ENCODE data around the gene PDP2. TPM values are rescaled to one million over a fixed set of nuclear protein-coding genes. Genes with fewer than 3 reads are reported as not detected.
"Not testable (repeated sequence)": the region's sequence is repeated elsewhere in the genome, so short reads cannot be mapped to it uniquely, and the experiment has no call there.

PDP2 gene
- total RNA-seq, 2 donors from 2014 or later: 28.0 to 35.0 TPM

DNA sequence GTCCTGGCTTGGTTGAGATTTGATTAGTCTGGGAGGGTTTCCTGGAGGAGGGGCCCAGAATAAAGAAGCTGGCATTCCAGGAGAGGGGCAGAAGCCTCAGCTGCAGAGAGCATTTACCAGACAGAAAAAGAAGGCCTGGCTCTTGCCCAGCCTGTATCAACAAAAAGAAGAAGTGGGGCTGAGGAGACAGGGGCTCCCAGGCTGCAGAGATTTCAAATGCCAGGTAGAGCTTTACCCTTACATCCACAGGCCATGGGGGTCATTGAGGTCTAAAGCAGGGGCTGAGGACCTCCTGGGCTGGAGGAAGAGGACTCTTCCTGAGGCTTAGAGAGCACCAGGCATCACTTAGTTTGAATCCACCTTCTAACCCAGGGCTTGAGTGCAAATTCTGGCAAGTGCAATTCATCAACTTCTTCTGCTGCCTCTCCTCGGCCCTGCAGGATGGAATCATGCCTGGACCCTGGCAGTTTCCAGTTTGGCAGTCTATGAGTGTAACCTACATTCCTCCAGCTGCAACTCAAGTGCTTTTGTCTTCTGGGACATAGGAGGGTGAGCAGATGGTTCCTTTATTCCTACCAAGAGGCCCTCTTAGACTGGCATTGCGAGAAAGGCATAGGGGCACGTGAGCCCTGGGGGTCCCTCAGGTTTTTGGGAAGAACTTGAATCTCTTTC lies 20.8 kb upstream of the PDP2 start:
- Mint-ChIP-seq H3K27me3 (no peaks in the 10 kb centered on the region), H3K36me3 (no peaks in the 10 kb centered on the region), H3K27ac (no peak overlapping the region), H3K4me3 (no peak overlapping the region), H3K4me1 (ENCODE audit: low read depth in 2 of 2) (no peaks in the 10 kb centered on the region), H3K9me3 (no peaks in the 10 kb centered on the region)
- DNase-seq (ENCODE audit: low spot score): no peak
- no peak for ATAC-seq

DNA sequence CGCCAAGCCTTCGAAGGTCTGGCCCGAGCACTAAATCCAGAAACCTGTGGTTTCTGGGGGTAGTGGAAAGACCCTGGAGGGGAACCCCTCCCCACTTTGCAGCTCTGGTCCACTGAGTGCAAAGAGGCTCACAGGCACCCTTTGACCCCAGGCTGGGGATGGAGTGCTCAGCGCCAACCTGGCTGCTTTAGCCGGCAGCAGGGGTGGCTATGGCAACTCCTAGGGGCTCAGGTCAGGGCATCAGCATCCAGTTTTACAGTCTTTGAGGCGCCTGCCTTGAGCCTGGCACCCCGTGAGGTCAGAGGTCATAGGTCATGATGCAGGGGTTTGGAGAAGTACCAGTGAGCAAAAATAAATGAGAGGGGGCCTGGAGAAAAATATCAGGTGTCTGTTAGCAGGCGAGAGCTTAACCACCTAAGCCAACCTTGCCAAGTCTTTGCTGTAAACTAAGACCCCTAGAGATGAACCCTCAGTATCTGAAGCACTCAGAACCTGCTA lies 18.2 kb upstream of the PDP2 start:
- no peaks in the 10 kb centered on the region for H3K9me3 Mint-ChIP-seq
- H3K36me3 Mint-ChIP-seq: no peaks in the 10 kb centered on the region
- no peak overlapping the region for H3K4me3 Mint-ChIP-seq
- H3K27ac Mint-ChIP-seq: no peak overlapping the region
- ATAC-seq (no peak), DNase-seq (ENCODE audit: low spot score) (no peak)
- H3K4me1 Mint-ChIP-seq (ENCODE audit: low read depth in 2 of 2): no peaks in the 10 kb centered on the region
- H3K27me3 Mint-ChIP-seq: no peaks in the 10 kb centered on the region

DNA sequence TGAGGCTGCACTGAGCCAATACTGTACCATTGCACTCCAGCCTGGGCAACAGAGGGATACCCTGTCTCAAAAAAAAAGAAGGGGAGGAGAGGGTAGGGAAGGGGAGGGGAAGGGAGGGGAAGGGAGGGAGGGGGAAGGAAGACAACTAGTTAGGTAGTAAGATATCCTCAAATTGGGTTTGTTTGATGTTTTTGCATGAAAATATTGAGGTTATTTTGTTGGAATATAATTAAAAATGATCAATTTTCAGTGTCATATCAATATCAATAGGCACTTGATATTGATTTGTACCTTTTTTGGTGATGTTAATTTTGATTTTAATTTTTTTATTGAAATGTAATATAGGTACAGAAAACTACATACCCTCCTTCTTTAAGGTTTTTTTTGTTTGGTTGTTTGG lies 16.6 kb upstream of the PDP2 start:
- ATAC-seq (no peak), DNase-seq (ENCODE audit: low spot score) (no peak)
- no peaks in the 10 kb centered on the region for H3K36me3 Mint-ChIP-seq
- H3K27ac Mint-ChIP-seq: no peak overlapping the region
- H3K27me3 Mint-ChIP-seq: no peaks in the 10 kb centered on the region
- H3K4me1 Mint-ChIP-seq (ENCODE audit: low read depth in 2 of 2): peaks cover 5 to 9% of the 10 kb centered on the region in 2 donors
- no peak overlapping the region for H3K4me3 Mint-ChIP-seq
- no peaks in the 10 kb centered on the region for H3K9me3 Mint-ChIP-seq

DNA sequence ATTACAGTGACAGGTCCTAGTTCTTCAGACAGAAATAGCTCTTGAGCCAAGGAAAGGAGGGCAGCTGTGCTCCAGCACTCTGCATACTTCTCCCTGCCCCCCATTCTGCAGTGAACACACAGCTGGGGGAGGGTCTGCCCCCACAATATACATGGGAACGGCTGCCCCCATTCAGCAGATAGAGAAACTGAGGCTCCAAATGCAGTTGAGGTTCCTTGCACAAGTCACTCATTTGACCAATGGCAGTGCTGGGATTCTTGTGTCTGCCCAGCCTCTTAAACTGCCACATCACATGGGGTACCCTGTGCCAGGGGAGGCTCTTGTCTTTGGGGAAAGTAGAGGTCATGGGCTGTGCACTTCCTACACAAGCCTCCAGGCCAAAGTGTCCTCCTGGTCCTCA lies 10.9 kb upstream of the PDP2 start:
- no peaks in the 10 kb centered on the region for H3K9me3 Mint-ChIP-seq
- H3K36me3 Mint-ChIP-seq: no peaks in the 10 kb centered on the region
- DNase-seq (ENCODE audit: low spot score) (no peak), ATAC-seq (no peak)
- H3K4me1 Mint-ChIP-seq (ENCODE audit: low read depth in 2 of 2): peaks cover 24 to 25% of the 10 kb centered on the region in 2 donors
- no peak overlapping the region for H3K27ac Mint-ChIP-seq
- no peak overlapping the region for H3K4me3 Mint-ChIP-seq
- no peaks in the 10 kb centered on the region for H3K27me3 Mint-ChIP-seq

DNA sequence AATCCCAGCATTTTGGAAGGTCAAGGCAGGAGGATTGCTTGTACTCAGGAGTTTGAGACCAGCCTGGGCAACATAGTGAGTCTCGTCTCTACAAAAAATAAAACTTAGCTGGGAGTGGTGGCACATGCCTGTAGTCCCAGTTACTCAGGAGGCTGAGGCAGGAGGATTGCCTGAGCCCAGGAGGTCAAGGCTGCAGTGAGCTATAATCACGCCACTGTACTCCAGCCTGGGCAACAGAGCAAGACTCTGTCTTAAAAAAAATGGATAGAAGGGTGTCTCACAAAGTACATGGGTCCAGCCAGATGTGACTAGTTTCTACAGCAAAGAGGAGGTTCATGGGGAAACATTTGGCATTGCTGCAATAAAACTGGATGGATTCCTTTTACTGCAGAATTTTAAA lies 9.0 kb upstream of the PDP2 start:
- Mint-ChIP-seq H3K27ac (peak overlapping the region in 1 of 2 donors; percentile 37), H3K4me1 (ENCODE audit: low read depth in 2 of 2) (peaks cover 38 to 39% of the 10 kb centered on the region in 2 donors), H3K4me3 (peak overlapping the region; percentile 45)
- not testable (repeated sequence) for H3K27me3 Mint-ChIP-seq; ATAC-seq; DNase-seq (ENCODE audit: low spot score); H3K36me3 Mint-ChIP-seq; H3K9me3 Mint-ChIP-seq

DNA sequence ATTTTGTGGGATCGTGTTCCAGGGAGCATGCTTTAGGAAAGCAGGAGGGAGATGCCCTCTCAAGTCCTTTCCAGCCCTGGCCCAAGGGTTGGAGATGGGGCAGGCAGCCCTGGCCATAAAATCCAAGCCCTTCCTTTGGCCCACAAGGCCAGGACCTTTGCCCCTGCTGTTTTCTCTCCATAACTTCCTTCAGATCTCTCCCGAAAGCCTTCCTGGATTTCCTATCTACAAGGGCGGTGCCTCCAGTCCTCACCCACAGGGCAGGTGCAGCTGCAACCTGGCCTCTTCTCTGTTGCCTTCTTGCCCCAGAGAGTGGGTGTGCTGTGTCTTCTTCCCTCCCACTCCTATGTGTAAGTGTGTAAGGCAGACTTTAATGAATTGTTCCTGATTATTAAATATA lies 8.5 kb upstream of the PDP2 start:
- peak overlapping the region in 1 of 2 donors; percentile 95 for H3K27ac Mint-ChIP-seq
- no peaks in the 10 kb centered on the region for H3K36me3 Mint-ChIP-seq
- H3K9me3 Mint-ChIP-seq: peaks cover 2% of the 10 kb centered on the region
- peaks cover 39 to 42% of the 10 kb centered on the region in 2 donors for H3K4me1 Mint-ChIP-seq (ENCODE audit: low read depth in 2 of 2)
- H3K27me3 Mint-ChIP-seq: no peaks in the 10 kb centered on the region
- no peak for DNase-seq (ENCODE audit: low spot score)
- H3K4me3 Mint-ChIP-seq: peak overlapping the region; percentile 45
- ATAC-seq: no peak

DNA sequence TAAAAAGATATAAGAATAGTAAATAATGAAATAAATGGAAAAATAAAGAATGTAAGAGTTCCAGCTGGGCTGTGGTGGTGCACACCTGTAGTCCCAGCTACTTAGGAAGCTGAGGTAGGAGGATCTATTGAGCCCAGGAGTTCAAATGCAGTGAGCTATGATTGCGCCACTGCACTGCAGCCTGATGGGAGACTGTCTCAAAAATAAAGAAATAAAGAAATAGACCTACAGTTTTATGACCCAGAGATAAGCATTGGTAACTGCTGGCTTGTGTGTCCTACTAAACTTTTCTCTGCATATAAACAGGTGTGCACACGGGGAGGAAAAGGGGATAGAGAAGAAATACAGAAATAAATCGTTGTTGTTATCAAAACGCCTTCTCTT lies 7.8 kb upstream of the PDP2 start:
- H3K9me3 Mint-ChIP-seq: peaks cover 2% of the 10 kb centered on the region
- peak overlapping the region; percentile 57 to 95 for H3K27ac Mint-ChIP-seq
- H3K4me1 Mint-ChIP-seq (ENCODE audit: low read depth in 2 of 2): peaks cover 39 to 41% of the 10 kb centered on the region in 2 donors

DNA sequence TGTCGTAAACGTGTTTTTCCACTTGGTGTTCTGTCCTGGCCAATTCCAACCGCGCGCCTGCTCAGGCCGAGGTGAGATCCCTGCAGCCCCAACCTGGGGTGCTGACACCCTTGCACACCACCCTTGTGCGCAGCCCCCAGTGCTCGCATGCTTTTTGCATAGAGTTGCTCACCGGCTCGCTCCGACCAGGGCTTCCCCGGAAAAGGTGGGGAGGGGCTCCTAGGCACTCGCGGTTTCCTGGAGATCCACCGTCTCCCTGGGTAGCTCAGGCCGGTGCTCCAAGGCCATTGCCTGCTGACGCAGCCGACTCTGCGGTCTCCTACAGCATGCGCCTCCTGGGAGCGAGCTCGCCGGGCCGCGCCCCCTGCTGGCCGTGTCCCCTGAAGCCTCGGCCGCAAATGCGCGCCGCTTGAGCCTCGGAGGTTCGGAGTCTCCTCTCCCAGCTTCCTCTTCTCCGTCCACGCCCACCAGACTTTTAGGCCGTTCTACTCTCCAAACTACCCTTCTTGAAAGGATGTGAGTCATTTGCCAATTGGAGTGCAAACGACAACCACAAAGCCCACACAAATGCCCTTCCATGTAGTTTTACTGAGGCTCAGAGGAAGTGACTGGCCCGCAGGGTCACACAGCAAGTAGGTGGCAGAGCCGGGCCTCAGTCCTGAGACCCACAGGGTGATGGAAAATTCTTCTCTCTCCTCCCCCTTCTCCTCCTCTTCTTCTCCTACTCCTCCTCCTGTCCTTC lies 7.2 kb upstream of the PDP2 start:
- Mint-ChIP-seq H3K9me3 (peaks cover 2% of the 10 kb centered on the region), H3K4me1 (ENCODE audit: low read depth in 2 of 2) (peaks cover 39 to 40% of the 10 kb centered on the region in 2 donors), H3K4me3 (peak overlapping the region; percentile 83), H3K27ac (peak overlapping the region; percentile 57 to 95), H3K36me3 (no peaks in the 10 kb centered on the region), H3K27me3 (no peaks in the 10 kb centered on the region)
- ATAC-seq (peak; percentile 95 to 97), DNase-seq (ENCODE audit: low spot score) (peak; percentile 99)

More for the DNA sequence above, 7.8 kb upstream of the PDP2 start:
- Mint-ChIP-seq H3K27me3 (no peaks in the 10 kb centered on the region), H3K36me3 (no peaks in the 10 kb centered on the region), H3K4me3 (peak overlapping the region; percentile 83)
- DNase-seq (ENCODE audit: low spot score) (no peak), ATAC-seq (no peak)

DNA sequence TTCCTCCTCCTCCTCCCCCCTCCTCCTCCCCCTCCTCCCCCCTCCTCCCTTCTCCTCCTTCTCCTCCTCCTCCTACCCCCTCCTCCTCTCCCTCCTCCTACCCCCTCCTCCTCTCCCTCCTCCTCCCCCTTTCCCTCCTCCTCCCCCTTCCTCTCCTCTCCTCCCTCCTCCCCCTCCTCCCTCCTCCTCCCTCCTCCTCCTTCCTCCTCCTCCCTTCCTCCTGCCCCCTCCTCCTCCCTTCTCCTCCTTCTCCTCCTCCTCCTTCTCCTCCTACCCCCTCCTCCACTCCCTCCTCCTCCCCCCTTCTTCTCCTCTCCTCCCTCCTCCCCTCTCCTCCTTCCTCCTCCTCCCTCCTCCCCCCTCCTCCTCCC lies 6.6 kb upstream of the PDP2 start:
- peaks cover 44% of the 10 kb centered on the region in 2 donors for H3K4me1 Mint-ChIP-seq (ENCODE audit: low read depth in 2 of 2)
- H3K4me3 Mint-ChIP-seq: peak overlapping the region; percentile 85

DNA sequence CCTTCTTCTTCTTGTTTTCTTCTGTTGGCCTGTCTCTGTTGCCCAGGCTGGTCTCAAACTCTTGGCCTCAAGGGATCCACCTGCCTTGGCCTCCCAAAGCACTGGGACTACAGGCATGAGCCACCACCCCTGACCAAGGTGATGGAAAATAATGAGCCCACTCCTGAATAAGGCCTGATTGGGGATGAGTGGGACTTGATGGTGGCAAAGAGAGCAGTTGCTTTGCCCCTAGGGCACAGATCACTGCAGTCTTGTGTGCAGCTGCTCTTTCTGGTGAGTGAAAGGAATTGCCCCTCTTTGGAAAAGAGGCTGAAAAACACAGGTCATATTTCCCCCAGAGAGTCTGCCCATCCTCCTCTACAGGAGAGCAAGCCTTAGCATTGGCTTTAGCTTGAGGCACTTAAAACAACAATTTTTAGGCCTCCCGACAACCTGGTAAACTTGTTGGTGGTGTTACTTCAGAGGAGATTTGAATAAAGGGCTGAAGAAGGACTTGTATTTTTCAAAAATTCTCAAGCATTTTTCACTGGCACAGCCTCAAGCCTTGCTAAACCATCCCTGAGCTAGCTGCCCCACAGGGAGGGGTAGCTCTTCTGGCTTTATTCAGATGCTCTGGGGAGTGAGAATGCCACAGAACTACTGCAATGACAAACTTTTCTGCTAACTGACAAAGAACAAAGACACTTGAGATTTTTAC lies 6.1 kb upstream of the PDP2 start:
- Mint-ChIP-seq H3K4me1 (ENCODE audit: low read depth in 2 of 2) (peaks cover 45 to 46% of the 10 kb centered on the region in 2 donors), H3K27me3 (no peaks in the 10 kb centered on the region), H3K9me3 (peaks cover 2% of the 10 kb centered on the region), H3K36me3 (no peaks in the 10 kb centered on the region), H3K27ac (peak overlapping the region; percentile 57 to 95), H3K4me3 (peak overlapping the region; percentile 85)
- ATAC-seq (peak in 1 of 2 donors; percentile 29), DNase-seq (ENCODE audit: low spot score) (no peak)

More for the DNA sequence above, 6.6 kb upstream of the PDP2 start:
- DNase-seq (ENCODE audit: low spot score) (no peak), ATAC-seq (no peak)
- Mint-ChIP-seq H3K36me3 (no peaks in the 10 kb centered on the region), H3K27ac (peak overlapping the region; percentile 57 to 95), H3K9me3 (peaks cover 2% of the 10 kb centered on the region), H3K27me3 (no peaks in the 10 kb centered on the region)

DNA sequence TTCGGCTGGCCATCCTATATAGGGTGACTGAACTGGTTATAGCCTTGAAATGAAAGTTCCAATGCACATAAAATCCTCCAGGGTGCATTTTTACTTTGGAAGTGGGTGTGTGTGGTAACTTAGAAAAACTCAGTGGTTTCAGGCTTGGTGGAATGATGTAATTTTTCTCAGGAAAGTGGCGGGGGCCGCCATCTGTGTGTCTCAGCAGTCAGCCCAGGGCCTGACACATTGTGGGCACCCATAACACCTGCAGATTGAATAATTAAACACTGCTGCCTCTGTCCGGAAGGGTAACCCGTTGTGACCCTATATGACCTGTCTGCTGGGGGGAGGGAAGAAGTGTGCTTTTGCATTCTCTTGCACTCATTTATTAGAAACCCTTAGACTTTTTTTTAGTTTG lies 2.2 kb upstream of the PDP2 start:
- Mint-ChIP-seq H3K36me3 (no peaks in the 10 kb centered on the region), H3K4me3 (peak overlapping the region; percentile 73), H3K4me1 (ENCODE audit: low read depth in 2 of 2) (peaks cover 53 to 57% of the 10 kb centered on the region in 2 donors), H3K27ac (peak overlapping the region; percentile 61 to 91), H3K9me3 (peaks cover 2% of the 10 kb centered on the region), H3K27me3 (no peaks in the 10 kb centered on the region)
- DNase-seq (ENCODE audit: low spot score): peak; percentile 75
- peak in 1 of 2 donors; percentile 21 for ATAC-seq

DNA sequence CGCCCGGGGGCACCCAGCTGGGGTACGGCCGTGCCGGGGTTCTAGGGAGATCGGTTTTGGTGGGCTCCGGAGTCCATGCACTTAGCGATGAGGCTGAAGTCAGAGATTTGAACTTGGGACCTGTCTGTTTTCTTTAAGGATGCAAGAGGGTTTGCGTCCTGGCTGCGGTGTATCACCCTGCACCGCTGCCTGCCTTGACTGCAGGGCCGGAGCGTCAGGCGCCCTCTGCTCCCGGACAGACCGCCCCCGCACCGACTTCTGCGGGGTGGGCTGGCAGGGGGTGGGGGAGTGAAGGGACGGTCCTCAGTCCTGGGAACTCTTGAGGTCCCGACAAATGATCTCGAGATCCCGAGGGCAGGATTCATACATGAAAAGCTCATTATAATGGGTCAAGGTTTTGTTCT lies 701 bp downstream of the PDP2 start:
- Mint-ChIP-seq H3K9me3 (peaks cover 2% of the 10 kb centered on the region), H3K27ac (no peak overlapping the region), H3K27me3 (no peaks in the 10 kb centered on the region), H3K36me3 (no peaks in the 10 kb centered on the region), H3K4me1 (ENCODE audit: low read depth in 2 of 2) (peaks cover 38 to 41% of the 10 kb centered on the region in 2 donors), H3K4me3 (peak overlapping the region; percentile 95)
- DNase-seq (ENCODE audit: low spot score): no peak
- ATAC-seq: peak in 1 of 2 donors; percentile 31

DNA sequence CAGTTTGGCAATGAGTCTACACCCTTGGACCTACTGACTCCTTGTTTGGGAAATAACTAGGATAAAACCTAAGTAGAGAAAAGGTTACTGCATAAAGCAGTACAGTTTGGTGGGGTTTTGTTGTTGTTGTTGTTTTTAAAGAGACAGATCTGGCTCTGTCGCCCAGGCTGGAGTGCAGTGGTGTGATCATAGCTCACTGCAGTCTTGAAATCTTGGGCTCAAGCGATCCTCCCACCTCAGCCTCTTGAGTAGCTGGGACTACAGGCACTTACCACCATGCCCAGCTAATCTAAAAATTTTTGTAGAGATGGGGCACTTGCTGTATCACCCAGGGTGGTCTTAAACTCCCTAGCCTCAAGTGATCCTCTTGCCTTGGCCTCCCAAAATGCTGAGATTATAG lies 1.2 kb downstream of the PDP2 start:
- Mint-ChIP-seq H3K36me3 (peaks cover 3% of the 10 kb centered on the region), H3K4me3 (peak overlapping the region; percentile 95), H3K27ac (no peak overlapping the region), H3K9me3 (no peaks in the 10 kb centered on the region), H3K27me3 (no peaks in the 10 kb centered on the region), H3K4me1 (ENCODE audit: low read depth in 2 of 2) (peaks cover 36 to 39% of the 10 kb centered on the region in 2 donors)
- DNase-seq (ENCODE audit: low spot score) (no peak), ATAC-seq (no peak)

Data from natural killer cell treated with Interleukin-12 subunit alpha and Interleukin-12 subunit beta and Interleukin-15 and Interleukin-18, amount 100 ng/mL, for 72 hours (primary cell).